Esophagus muscularis mucosa (tissue), 4 donors: ENCODE data around the gene TRIM14. TPM values are rescaled to one million over a fixed set of nuclear protein-coding genes. Genes with fewer than 3 reads are reported as not detected.

Experiments used
- DNase-seq: peaks from one replicate; pipeline ENCODE4 v3.0.0-alpha.2; 2017; ENCODE audit errors: extremely low spot score
- H3K27ac ChIP-seq, 4 donors: fragments of 200-600 bp; sonication (generic); replicated peaks in 1 of 4; 1 replicate in 3 of 4; 2 replicates in 1 of 4; pipeline ENCODE4 v1.5.1; 2016 to 2019; ENCODE audit warnings: mild to moderate bottlenecking in 1 of 4
- H3K27me3 ChIP-seq, 4 donors: fragments of 200-600 bp; sonication (generic); one replicate each; pipeline versions ENCODE4 v1.5.1 to v1.6.0; 2016 to 2019
- H3K36me3 ChIP-seq, 4 donors: fragments of 200-600 bp; sonication (generic); one replicate each; pipeline ENCODE4 v1.5.1; 2016 to 2019
- H3K4me1 ChIP-seq, 4 donors: fragments of 200-600 bp; sonication (generic); one replicate each; pipeline ENCODE4 v1.5.1; 2016 to 2019
- H3K4me3 ChIP-seq, 4 donors: fragments of 200-600 bp; sonication (generic); 1 replicate in 2 of 4; 2 replicates in 2 of 4; pipeline ENCODE4 v1.5.1; 2016 to 2019; ENCODE audit warnings: mild to moderate bottlenecking in 4 of 4, moderate library complexity in 1 of 4
- H3K9me3 ChIP-seq, 4 donors: fragments of 200-600 bp; sonication (generic); 1 replicate in 3 of 4; 2 replicates in 1 of 4; pipeline ENCODE4 v1.5.1; 2016 to 2019
- CTCF ChIP-seq, 3 experiments: fragments of 200-600 bp in 2 of 3; fragments of 450-650 bp in 1 of 3; sonication (generic) in 2 of 3; IDR thresholded peaks; one replicate each; pipeline ENCODE4 v1.5.1; 2017 to 2019; ENCODE audit warnings: antibody characterized with exemption in 3 of 3, mild to moderate bottlenecking in 2 of 3, moderate library complexity in 1 of 3
- EP300 ChIP-seq: sonication (generic); formaldehyde crosslinking; IDR thresholded peaks from one replicate; pipeline ENCODE4 v1.6.1; 2017; ENCODE audit warnings: antibody characterized with exemption
- POLR2A ChIP-seq: fragments of 450-650 bp; IDR thresholded peaks from one replicate; pipeline ENCODE4 v1.6.1; 2017; ENCODE audit warnings: antibody characterized with exemption, moderate library complexity, mild to moderate bottlenecking, low read depth
- POLR2AphosphoS5 ChIP-seq, 2 donors: sonication (generic); formaldehyde crosslinking; IDR thresholded peaks; one replicate each; pipeline ENCODE4 v1.6.1; 2017; ENCODE audit warnings: antibody characterized with exemption in 2 of 2
- WGBS: methylation state at CpG from one replicate; pipeline ENCODE4 v1.1.5; 2018; 5-methylcytosine and 5-hydroxymethylcytosine counted together
- intact Hi-C: fragments of 100-400 bp; cut with DNase I; formaldehyde crosslinking; loops from one replicate; pipeline ENCODE4 v1.15.1; 2023
- total RNA-seq, 4 donors: library from RNA; depleted of rRNA; stranded (reverse); fragments of >200 nt; gene quantifications; one replicate each; pipeline versions ENCODE4 v1.1.0 to v1.2.1, GENCODE V29; 2016

Gene TRIM14
- total RNA-seq, 4 donors from 2014 or later, result 6.1 to 14.9 (median 11.2) TPM

- Histone ChIP-seq H3K4me1 (no peaks in the 10 kb centered on the region), H3K36me3 (peaks cover 0 to 6% (median 0%) of the 10 kb centered on the region in 4 donors), H3K27ac (no peak overlapping the region), H3K9me3 (no peaks in the 10 kb centered on the region), H3K27me3 (no peaks in the 10 kb centered on the region), H3K4me3 (no peak overlapping the region)
- TF ChIP-seq POLR2AphosphoS5 (IDR thresholded peaks at IDR 0.05), result no peak
- no peak for TF ChIP-seq EP300
- TF ChIP-seq POLR2A, result no peak
- no peak for TF ChIP-seq CTCF (IDR thresholded peaks at IDR 0.05)
- DNase-seq, result peak; percentile 86
- 83% methylated on average over 7 of the region's 7 CpGs for WGBS
- intact Hi-C loops, result no loop called here
These were observed 16.9 kb upstream of the TRIM14 start for GRCh38 chr9:98135938-98136337.

GRCh38 chr9:98135558-98135934 lies 16.5 kb upstream of the TRIM14 start:
- intact Hi-C loops, result no loop called here
- Histone ChIP-seq H3K4me3 (no peak overlapping the region), H3K27ac (no peak overlapping the region), H3K9me3 (no peaks in the 10 kb centered on the region), H3K27me3 (no peaks in the 10 kb centered on the region), H3K4me1 (no peaks in the 10 kb centered on the region), H3K36me3 (peaks cover 0 to 6% (median 0%) of the 10 kb centered on the region in 4 donors)
- DNase-seq, result no peak
- TF ChIP-seq EP300, result no peak
- no peak for TF ChIP-seq CTCF (IDR thresholded peaks at IDR 0.05)
- TF ChIP-seq POLR2AphosphoS5 (IDR thresholded peaks at IDR 0.05), result no peak
- TF ChIP-seq POLR2A, result no peak
- 83% methylated on average over 4 of the region's 4 CpGs for WGBS

GRCh38 chr9:98134702-98135557 lies 15.9 kb upstream of the TRIM14 start:
- TF ChIP-seq POLR2A (no peak), EP300 (no peak), CTCF (IDR thresholded peaks at IDR 0.05) (no peak), POLR2AphosphoS5 (IDR thresholded peaks at IDR 0.05) (no peak)
- no peaks in the 10 kb centered on the region for H3K4me1 ChIP-seq
- H3K4me3 ChIP-seq, result no peak overlapping the region
- no peak overlapping the region for H3K27ac ChIP-seq
- no peaks in the 10 kb centered on the region for H3K9me3 ChIP-seq
- H3K36me3 ChIP-seq, result peaks cover 0 to 6% (median 0%) of the 10 kb centered on the region in 4 donors
- intact Hi-C loops, result no loop called here
- no peaks in the 10 kb centered on the region for H3K27me3 ChIP-seq
- 95% methylated on average over 7 of the region's 12 CpGs for WGBS
- no peak for DNase-seq

GRCh38 chr9:98132806-98133631 lies 14.0 kb upstream of the TRIM14 start:
- WGBS, result 81% methylated on average over 13 of the region's 14 CpGs
- Histone ChIP-seq H3K4me1 (no peaks in the 10 kb centered on the region), H3K4me3 (no peak overlapping the region), H3K9me3 (no peaks in the 10 kb centered on the region), H3K27ac (no peak overlapping the region), H3K36me3 (peaks cover 0 to 6% (median 0%) of the 10 kb centered on the region in 4 donors), H3K27me3 (no peaks in the 10 kb centered on the region)
- no peak for DNase-seq
- intact Hi-C loops, result no loop called here
- no peak for TF ChIP-seq CTCF (IDR thresholded peaks at IDR 0.05)
- TF ChIP-seq POLR2A, result no peak
- TF ChIP-seq POLR2AphosphoS5 (IDR thresholded peaks at IDR 0.05), result no peak
- no peak for TF ChIP-seq EP300
